Measurements from ENCODE around the gene LARGE2. TPM values are rescaled to one million over a fixed set of nuclear protein-coding genes. Genes with fewer than 3 reads are reported as not detected.
"Not testable (repeated sequence)": the region's sequence is repeated elsewhere in the genome, so short reads cannot be mapped to it uniquely, and the experiment has no call there.

The LARGE2 gene
- total RNA-seq, 1 donor from 2014 or later, result not detected

- Histone ChIP-seq H3K27me3 (ENCODE audit: control insufficient read depth in 3 of 3, insufficient read depth in 3 of 3, low read length in 3 of 3) (peaks cover 14 to 20% (median 18%) of the 10 kb centered on the region in 3 donors), H3K27ac (ENCODE audit: low read depth, low read length) (no peak overlapping the region), H3K9me3 (ENCODE audit: control insufficient read depth in 3 of 3, low read length in 3 of 3) (no peaks in the 10 kb centered on the region), H3K9ac (ENCODE audit: low read depth in 1 of 3, low read length in 3 of 3) (no peak overlapping the region), H3K4me1 (ENCODE audit: control insufficient read depth in 3 of 3, insufficient read depth in 3 of 3, low read length in 3 of 3) (peaks cover 16 to 20% (median 17%) of the 10 kb centered on the region in 3 donors), H3K4me3 (ENCODE audit: low read length in 3 of 3) (no peak overlapping the region), H3K36me3 (ENCODE audit: control insufficient read depth in 3 of 3, insufficient read depth in 3 of 3, low read length in 3 of 3) (no peaks in the 10 kb centered on the region)
Observed at GRCh38 chr11:45902452-45903380, 19.7 kb upstream of the LARGE2 start.

GRCh38 chr11:45904309-45904915 lies 18.0 kb upstream of the LARGE2 start:
- Histone ChIP-seq H3K9me3 (ENCODE audit: control insufficient read depth in 3 of 3, low read length in 3 of 3) (no peaks in the 10 kb centered on the region), H3K27ac (ENCODE audit: low read depth, low read length) (no peak overlapping the region), H3K9ac (ENCODE audit: low read depth in 1 of 3, low read length in 3 of 3) (no peak overlapping the region), H3K4me3 (ENCODE audit: low read length in 3 of 3) (no peak overlapping the region), H3K4me1 (ENCODE audit: control insufficient read depth in 3 of 3, insufficient read depth in 3 of 3, low read length in 3 of 3) (peaks cover 11 to 17% (median 12%) of the 10 kb centered on the region in 3 donors), H3K36me3 (ENCODE audit: control insufficient read depth in 3 of 3, insufficient read depth in 3 of 3, low read length in 3 of 3) (peaks cover 0 to 5% (median 2%) of the 10 kb centered on the region in 3 donors), H3K27me3 (ENCODE audit: control insufficient read depth in 3 of 3, insufficient read depth in 3 of 3, low read length in 3 of 3) (peaks cover 0 to 5% (median 2%) of the 10 kb centered on the region in 3 donors)

- Histone ChIP-seq H3K27me3 (ENCODE audit: control insufficient read depth in 3 of 3, insufficient read depth in 3 of 3, low read length in 3 of 3) (peaks cover 0 to 4% (median 0%) of the 10 kb centered on the region in 3 donors), H3K9me3 (ENCODE audit: control insufficient read depth in 3 of 3, low read length in 3 of 3) (no peaks in the 10 kb centered on the region), H3K4me1 (ENCODE audit: control insufficient read depth in 3 of 3, insufficient read depth in 3 of 3, low read length in 3 of 3) (peaks cover 11 to 14% (median 11%) of the 10 kb centered on the region in 3 donors), H3K4me3 (ENCODE audit: low read length in 3 of 3) (no peak overlapping the region), H3K27ac (ENCODE audit: low read depth, low read length) (no peak overlapping the region), H3K36me3 (ENCODE audit: control insufficient read depth in 3 of 3, insufficient read depth in 3 of 3, low read length in 3 of 3) (peaks cover 3 to 11% (median 5%) of the 10 kb centered on the region in 3 donors), H3K9ac (ENCODE audit: low read depth in 1 of 3, low read length in 3 of 3) (no peak overlapping the region)
Observed at GRCh38 chr11:45905095-45905494, 17.4 kb upstream of the LARGE2 start.

- peaks cover 7 to 11% (median 8%) of the 10 kb centered on the region in 3 donors for H3K4me1 ChIP-seq (ENCODE audit: control insufficient read depth in 3 of 3, insufficient read depth in 3 of 3, low read length in 3 of 3)
- H3K27me3 ChIP-seq (ENCODE audit: control insufficient read depth in 3 of 3, insufficient read depth in 3 of 3, low read length in 3 of 3); H3K9ac ChIP-seq (ENCODE audit: low read depth in 1 of 3, low read length in 3 of 3); H3K27ac ChIP-seq (ENCODE audit: low read depth, low read length); H3K9me3 ChIP-seq (ENCODE audit: control insufficient read depth in 3 of 3, low read length in 3 of 3); H3K4me3 ChIP-seq (ENCODE audit: low read length in 3 of 3): not testable (repeated sequence)
- H3K36me3 ChIP-seq (ENCODE audit: control insufficient read depth in 3 of 3, insufficient read depth in 3 of 3, low read length in 3 of 3), result peaks cover 6 to 12% (median 8%) of the 10 kb centered on the region in 3 donors
Observed at GRCh38 chr11:45905576-45905975, 16.9 kb upstream of the LARGE2 start.

- no peak overlapping the region for H3K27ac ChIP-seq (ENCODE audit: low read depth, low read length)
- H3K4me1 ChIP-seq (ENCODE audit: control insufficient read depth in 3 of 3, insufficient read depth in 3 of 3, low read length in 3 of 3), result peaks cover 1 to 5% (median 3%) of the 10 kb centered on the region in 3 donors
- peaks cover 11 to 18% (median 13%) of the 10 kb centered on the region in 3 donors for H3K36me3 ChIP-seq (ENCODE audit: control insufficient read depth in 3 of 3, insufficient read depth in 3 of 3, low read length in 3 of 3)
Observed at GRCh38 chr11:45906096-45906682, 16.3 kb upstream of the LARGE2 start.

GRCh38 chr11:45906965-45907611 lies 15.4 kb upstream of the LARGE2 start, which contains the start of gene FREY1:
Gene FREY1, minus strand, starts transcription at chr11:45907271. Its CDS starts 26 bp downstream, at chr11:45907245.
- H3K27me3 ChIP-seq (ENCODE audit: control insufficient read depth in 3 of 3, insufficient read depth in 3 of 3, low read length in 3 of 3), result no peaks in the 10 kb centered on the region
- H3K27ac ChIP-seq (ENCODE audit: low read depth, low read length), result no peak within 1 kb of the TSS
- H3K9me3 ChIP-seq (ENCODE audit: control insufficient read depth in 3 of 3, low read length in 3 of 3), result no peaks in the 10 kb centered on the region
- H3K4me3 ChIP-seq (ENCODE audit: low read length in 3 of 3), result no peak within 1 kb of the TSS
- no peak within 1 kb of the TSS for H3K9ac ChIP-seq (ENCODE audit: low read depth in 1 of 3, low read length in 3 of 3)
- peaks cover 0 to 4% (median 3%) of the 10 kb centered on the region in 3 donors for H3K4me1 ChIP-seq (ENCODE audit: control insufficient read depth in 3 of 3, insufficient read depth in 3 of 3, low read length in 3 of 3)
- H3K36me3 ChIP-seq (ENCODE audit: control insufficient read depth in 3 of 3, insufficient read depth in 3 of 3, low read length in 3 of 3), result peaks cover 13 to 20% (median 17%) of the 10 kb centered on the region in 3 donors

More at GRCh38 chr11:45906096-45906682, 16.3 kb upstream of the LARGE2 start:
- H3K9me3 ChIP-seq (ENCODE audit: control insufficient read depth in 3 of 3, low read length in 3 of 3), result no peaks in the 10 kb centered on the region
- H3K4me3 ChIP-seq (ENCODE audit: low read length in 3 of 3), result no peak overlapping the region
- no peak overlapping the region for H3K9ac ChIP-seq (ENCODE audit: low read depth in 1 of 3, low read length in 3 of 3)
- no peaks in the 10 kb centered on the region for H3K27me3 ChIP-seq (ENCODE audit: control insufficient read depth in 3 of 3, insufficient read depth in 3 of 3, low read length in 3 of 3)

- Histone ChIP-seq H3K27me3 (ENCODE audit: control insufficient read depth in 3 of 3, insufficient read depth in 3 of 3, low read length in 3 of 3) (no peaks in the 10 kb centered on the region), H3K36me3 (ENCODE audit: control insufficient read depth in 3 of 3, insufficient read depth in 3 of 3, low read length in 3 of 3) (peaks cover 13 to 21% (median 19%) of the 10 kb centered on the region in 3 donors), H3K27ac (ENCODE audit: low read depth, low read length) (no peak overlapping the region), H3K4me1 (ENCODE audit: control insufficient read depth in 3 of 3, insufficient read depth in 3 of 3, low read length in 3 of 3) (peaks cover 0 to 4% (median 3%) of the 10 kb centered on the region in 3 donors), H3K9me3 (ENCODE audit: control insufficient read depth in 3 of 3, low read length in 3 of 3) (no peaks in the 10 kb centered on the region), H3K9ac (ENCODE audit: low read depth in 1 of 3, low read length in 3 of 3) (no peak overlapping the region), H3K4me3 (ENCODE audit: low read length in 3 of 3) (no peak overlapping the region)
Observed at GRCh38 chr11:45907911-45908370, 14.5 kb upstream of the LARGE2 start.

GRCh38 chr11:45909594-45910475 lies 12.6 kb upstream of the LARGE2 start:
- Histone ChIP-seq H3K27ac (ENCODE audit: low read depth, low read length) (no peak overlapping the region), H3K27me3 (ENCODE audit: control insufficient read depth in 3 of 3, insufficient read depth in 3 of 3, low read length in 3 of 3) (no peaks in the 10 kb centered on the region), H3K4me3 (ENCODE audit: low read length in 3 of 3) (no peak overlapping the region), H3K9ac (ENCODE audit: low read depth in 1 of 3, low read length in 3 of 3) (no peak overlapping the region), H3K36me3 (ENCODE audit: control insufficient read depth in 3 of 3, insufficient read depth in 3 of 3, low read length in 3 of 3) (peaks cover 32 to 40% (median 37%) of the 10 kb centered on the region in 3 donors), H3K4me1 (ENCODE audit: control insufficient read depth in 3 of 3, insufficient read depth in 3 of 3, low read length in 3 of 3) (peaks cover 0 to 4% (median 3%) of the 10 kb centered on the region in 3 donors), H3K9me3 (ENCODE audit: control insufficient read depth in 3 of 3, low read length in 3 of 3) (no peaks in the 10 kb centered on the region)

All from skeletal muscle tissue (tissue), 4 donors.